IPS-18a (cell line): ENCODE results near the gene B3GNT7.

Experiments
- H3K27ac ChIP-seq: one replicate; pipeline ENCODE4 v1.5.1; 2013; ENCODE audit warnings: low read length
- H3K27me3 ChIP-seq: one replicate; pipeline ENCODE4 v1.6.1; 2013; ENCODE audit warnings: mild to moderate bottlenecking, low read length; ENCODE audit not compliant: control insufficient read depth, insufficient read depth
- H3K36me3 ChIP-seq: one replicate; pipeline ENCODE4 v1.6.1; 2013; ENCODE audit warnings: low read depth, low read length; ENCODE audit not compliant: control insufficient read depth
- H3K4me1 ChIP-seq: one replicate; pipeline ENCODE4 v1.6.1; 2013; ENCODE audit warnings: low read depth, low read length; ENCODE audit not compliant: control insufficient read depth
- H3K4me3 ChIP-seq: one replicate; pipeline ENCODE4 v1.5.1; 2013; ENCODE audit warnings: low read length
- H3K9ac ChIP-seq: one replicate; pipeline ENCODE4 v1.6.1; 2013; ENCODE audit warnings: mild to moderate bottlenecking, low read length, moderate library complexity
- H3K9me3 ChIP-seq: one replicate; pipeline ENCODE4 v1.6.1; 2013; ENCODE audit warnings: low read depth, low read length; ENCODE audit not compliant: control insufficient read depth

B3GNT7 gene

DNA sequence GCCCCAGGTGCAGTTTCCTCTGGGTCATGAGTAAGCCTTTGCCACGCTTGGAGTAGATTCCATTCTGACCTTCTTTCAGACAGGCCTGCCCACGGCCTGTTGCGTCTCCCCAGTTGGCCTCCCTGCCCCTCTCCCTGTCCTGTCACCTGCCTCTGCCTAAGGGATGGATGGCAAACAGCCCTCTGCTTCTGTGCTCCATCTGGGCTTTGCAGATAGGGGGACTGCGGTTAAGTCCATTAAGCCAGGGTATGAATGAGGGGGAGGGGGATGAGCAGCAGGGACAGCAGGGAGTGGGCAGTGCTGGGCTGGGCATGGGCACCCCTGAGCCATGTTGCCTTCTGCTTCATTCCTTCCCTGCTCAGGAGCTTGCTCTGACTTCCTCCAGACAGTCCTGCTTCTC, 37.6 kb upstream of the B3GNT7 start:
- Histone ChIP-seq H3K4me3 (no peak overlapping the region), H3K9me3 (no peaks in the 10 kb centered on the region), H3K4me1 (peaks cover 29% of the 10 kb centered on the region), H3K36me3 (no peaks in the 10 kb centered on the region), H3K27me3 (no peaks in the 10 kb centered on the region), H3K27ac (no peak overlapping the region), H3K9ac (no peak overlapping the region)

DNA sequence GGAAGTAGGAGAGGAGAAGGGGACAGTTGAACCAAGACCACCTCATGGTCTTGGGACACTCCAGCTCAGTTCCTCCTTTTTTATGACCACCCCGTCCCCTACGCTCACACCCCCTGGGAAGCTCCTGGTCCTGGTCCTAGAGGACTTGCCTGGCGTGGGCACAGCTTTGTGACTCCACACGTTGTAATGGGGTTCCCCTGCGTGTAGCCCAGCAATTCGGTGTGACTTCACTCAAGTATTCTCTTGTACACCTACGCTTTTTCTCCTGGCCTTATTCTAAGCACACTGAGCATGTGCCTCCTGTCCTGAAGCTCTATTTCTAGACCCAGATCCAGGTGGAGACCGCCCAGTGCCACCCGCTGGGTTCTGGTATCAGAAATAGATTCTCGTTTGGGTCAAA, 36.1 kb upstream of the B3GNT7 start:
- no peaks in the 10 kb centered on the region for H3K9me3 ChIP-seq
- no peak overlapping the region for H3K4me3 ChIP-seq
- no peak overlapping the region for H3K27ac ChIP-seq
- H3K4me1 ChIP-seq = peaks cover 29% of the 10 kb centered on the region
- no peaks in the 10 kb centered on the region for H3K27me3 ChIP-seq
- H3K36me3 ChIP-seq = no peaks in the 10 kb centered on the region
- no peak overlapping the region for H3K9ac ChIP-seq

DNA sequence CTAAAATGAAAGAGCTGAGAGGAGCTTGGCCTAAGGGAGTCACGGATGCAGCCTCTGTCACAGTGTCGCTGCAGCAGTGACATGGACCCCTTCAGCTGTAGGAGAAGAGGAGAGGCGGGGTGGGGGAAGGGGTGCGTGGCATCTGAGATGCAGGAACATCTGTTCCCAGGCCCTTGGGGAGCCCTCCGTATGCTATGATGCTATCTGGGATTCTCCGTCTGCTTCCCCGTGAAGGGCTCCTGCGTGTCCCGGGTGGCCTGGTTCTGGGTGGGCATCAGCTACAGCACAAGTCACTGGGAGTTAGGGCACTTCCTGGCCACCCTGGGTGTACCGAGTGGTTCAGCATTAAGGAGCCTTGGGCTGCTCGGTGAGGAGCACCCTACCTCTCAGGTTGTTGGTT, 35.6 kb upstream of the B3GNT7 start:
- Histone ChIP-seq H3K4me1 (peaks cover 29% of the 10 kb centered on the region), H3K9ac (no peak overlapping the region), H3K4me3 (no peak overlapping the region), H3K27ac (no peak overlapping the region), H3K27me3 (no peaks in the 10 kb centered on the region), H3K36me3 (no peaks in the 10 kb centered on the region), H3K9me3 (no peaks in the 10 kb centered on the region)

DNA sequence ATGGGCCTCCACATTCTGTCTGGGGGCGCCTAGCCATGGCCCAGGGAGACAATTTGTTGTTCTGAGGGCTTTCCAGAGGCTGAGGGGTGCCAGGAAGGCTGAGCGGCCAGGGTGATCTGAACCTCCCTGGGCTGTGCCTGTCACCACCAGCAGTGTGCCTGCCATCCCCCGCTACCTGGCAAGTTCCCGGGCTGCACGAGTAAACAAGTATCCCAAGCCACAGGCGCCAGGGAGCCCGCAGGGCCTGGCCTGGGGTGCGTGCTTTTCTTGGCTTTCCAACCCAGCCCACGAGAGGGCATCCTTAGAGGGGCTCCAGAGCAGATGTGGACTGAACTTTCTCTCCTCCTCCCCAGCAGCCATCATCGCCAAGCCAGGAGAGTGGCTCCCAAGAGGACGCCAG, 35.1 kb upstream of the B3GNT7 start:
- H3K4me3 ChIP-seq = no peak overlapping the region
- H3K36me3 ChIP-seq = no peaks in the 10 kb centered on the region
- no peak overlapping the region for H3K27ac ChIP-seq
- H3K4me1 ChIP-seq = peaks cover 32% of the 10 kb centered on the region
- no peak overlapping the region for H3K9ac ChIP-seq
- no peaks in the 10 kb centered on the region for H3K9me3 ChIP-seq
- no peaks in the 10 kb centered on the region for H3K27me3 ChIP-seq

DNA sequence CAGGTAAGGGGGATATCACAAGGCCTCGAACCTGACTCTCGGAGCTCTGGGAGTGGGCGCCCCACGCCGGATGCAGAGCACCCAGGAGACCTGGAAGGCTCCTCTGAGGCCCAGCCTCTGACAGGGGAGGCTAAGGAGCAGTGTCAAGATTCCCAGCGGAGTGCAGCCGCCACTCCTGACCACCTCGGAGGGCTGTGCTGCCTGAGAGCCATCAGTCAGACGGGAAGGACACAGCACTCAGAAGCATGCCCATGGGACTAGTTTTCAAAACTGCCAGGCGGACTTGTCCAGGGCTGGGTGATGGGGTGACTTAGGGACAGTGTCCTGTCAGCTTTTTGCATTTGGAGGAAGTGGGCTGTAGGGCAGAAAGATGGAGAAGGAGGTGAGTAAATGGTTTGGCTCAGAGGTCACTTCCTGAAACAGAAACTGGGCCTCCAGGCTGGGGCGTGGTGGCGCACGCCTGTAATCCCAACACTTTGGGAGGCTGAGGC, 34.6 kb upstream of the B3GNT7 start:
- Histone ChIP-seq H3K9ac (no peak overlapping the region), H3K27ac (no peak overlapping the region), H3K27me3 (no peaks in the 10 kb centered on the region), H3K4me1 (peaks cover 28% of the 10 kb centered on the region), H3K36me3 (no peaks in the 10 kb centered on the region), H3K4me3 (no peak overlapping the region), H3K9me3 (no peaks in the 10 kb centered on the region)

DNA sequence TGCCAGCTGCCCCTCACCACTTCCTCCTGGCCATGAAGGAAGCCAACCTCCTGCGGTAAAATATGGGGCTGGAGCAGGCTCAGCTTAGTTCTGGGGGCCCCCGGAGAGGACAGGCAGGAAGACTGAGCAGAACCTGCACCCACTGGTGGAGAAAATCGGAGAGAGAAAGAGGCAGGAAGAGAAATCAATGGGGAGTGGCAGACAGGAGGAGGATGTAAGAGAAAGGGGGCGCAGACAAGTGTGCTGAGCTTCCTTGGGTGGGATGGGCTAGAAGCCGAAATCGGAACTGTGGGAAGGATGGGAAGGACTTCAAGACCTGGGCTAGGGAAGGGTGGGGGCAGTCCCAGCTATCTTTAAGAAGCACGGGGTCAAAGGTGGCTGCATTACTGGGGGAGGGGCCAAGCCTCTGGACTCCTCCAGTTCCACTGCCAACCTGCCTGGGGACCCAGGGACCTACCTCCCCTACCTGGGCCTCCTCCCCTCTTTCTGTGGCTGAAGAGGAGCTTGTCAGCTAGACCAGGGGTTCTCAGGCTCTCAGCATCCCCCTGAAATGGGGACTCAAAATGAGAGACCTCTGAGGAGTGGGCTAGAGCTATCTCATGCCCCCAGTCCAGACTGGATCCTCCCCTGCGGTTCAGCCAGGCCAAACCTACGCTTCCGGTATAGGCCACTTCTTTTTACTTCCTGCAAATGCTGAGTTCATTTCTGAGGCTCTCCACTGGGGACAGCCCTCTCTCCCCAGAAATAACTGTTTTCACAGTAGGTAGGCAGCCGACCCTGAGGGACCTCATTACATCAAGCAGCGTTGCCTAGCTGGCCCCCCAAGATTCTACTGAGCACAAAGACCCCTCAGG, 33.6 kb upstream of the B3GNT7 start:
- H3K9ac ChIP-seq = no peak overlapping the region
- H3K9me3 ChIP-seq = no peaks in the 10 kb centered on the region
- H3K27me3 ChIP-seq = no peaks in the 10 kb centered on the region

DNA sequence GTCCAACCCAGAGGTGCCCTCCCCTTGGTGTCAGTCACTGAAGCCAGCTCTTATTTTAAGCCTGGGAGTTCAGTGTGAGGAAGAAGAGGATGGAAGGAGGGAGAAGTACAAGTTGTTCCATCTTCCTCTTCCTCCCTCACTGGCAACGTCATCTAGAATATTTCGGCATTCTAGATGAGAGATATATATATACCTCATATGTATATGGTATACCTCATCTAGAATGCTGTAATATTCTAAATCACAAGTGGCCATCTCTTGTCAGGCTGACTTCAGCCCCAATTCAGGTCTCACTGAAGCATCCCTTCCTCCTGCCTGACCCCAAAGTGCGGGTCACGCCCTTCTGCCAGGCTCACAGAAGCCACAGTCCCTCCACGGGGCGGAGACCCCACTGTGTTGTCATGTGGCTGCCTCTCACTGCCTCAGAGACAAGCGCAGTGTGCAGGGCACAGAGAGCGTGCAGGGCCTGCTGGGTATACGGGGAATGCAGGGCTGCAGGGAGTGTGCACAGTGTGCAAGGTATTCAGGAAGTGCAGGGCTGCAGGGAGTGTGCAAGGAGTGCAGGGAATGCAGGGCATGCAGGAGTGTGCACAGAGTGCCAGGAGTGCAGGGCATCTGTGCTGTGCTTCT, 32.8 kb upstream of the B3GNT7 start:
- H3K4me3 ChIP-seq = no peak overlapping the region
- H3K4me1 ChIP-seq = peaks cover 21% of the 10 kb centered on the region
- no peak overlapping the region for H3K27ac ChIP-seq
- no peak overlapping the region for H3K9ac ChIP-seq
- H3K27me3 ChIP-seq = no peaks in the 10 kb centered on the region
- no peaks in the 10 kb centered on the region for H3K9me3 ChIP-seq
- H3K36me3 ChIP-seq = no peaks in the 10 kb centered on the region

More for the DNA sequence above, 33.6 kb upstream of the B3GNT7 start:
- H3K4me1 ChIP-seq = peaks cover 21% of the 10 kb centered on the region
- H3K36me3 ChIP-seq = no peaks in the 10 kb centered on the region
- H3K4me3 ChIP-seq = no peak overlapping the region
- no peak overlapping the region for H3K27ac ChIP-seq

DNA sequence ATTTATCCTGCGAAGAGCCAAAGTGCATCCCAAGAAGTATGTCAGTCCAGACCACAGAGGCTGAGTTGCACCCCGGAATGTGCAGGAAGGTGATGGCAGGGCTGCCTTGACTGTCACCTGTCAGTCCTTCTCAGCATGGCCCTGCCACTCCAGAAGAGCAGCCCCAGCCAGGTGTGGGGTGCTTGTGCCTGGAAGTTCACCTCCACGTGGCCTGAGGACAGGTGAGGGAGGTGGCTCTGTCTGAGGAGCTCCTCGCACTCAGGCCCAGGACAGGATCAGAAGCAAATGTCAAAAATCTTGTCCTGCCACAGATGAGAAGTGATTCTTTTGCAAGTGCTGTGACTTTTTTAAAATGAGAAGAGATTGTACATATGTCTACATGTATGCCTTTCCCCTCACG, 31.4 kb upstream of the B3GNT7 start:
- Histone ChIP-seq H3K9ac (no peak overlapping the region), H3K9me3 (no peaks in the 10 kb centered on the region), H3K36me3 (no peaks in the 10 kb centered on the region), H3K4me1 (peaks cover 25% of the 10 kb centered on the region), H3K27ac (no peak overlapping the region), H3K27me3 (no peaks in the 10 kb centered on the region), H3K4me3 (no peak overlapping the region)

DNA sequence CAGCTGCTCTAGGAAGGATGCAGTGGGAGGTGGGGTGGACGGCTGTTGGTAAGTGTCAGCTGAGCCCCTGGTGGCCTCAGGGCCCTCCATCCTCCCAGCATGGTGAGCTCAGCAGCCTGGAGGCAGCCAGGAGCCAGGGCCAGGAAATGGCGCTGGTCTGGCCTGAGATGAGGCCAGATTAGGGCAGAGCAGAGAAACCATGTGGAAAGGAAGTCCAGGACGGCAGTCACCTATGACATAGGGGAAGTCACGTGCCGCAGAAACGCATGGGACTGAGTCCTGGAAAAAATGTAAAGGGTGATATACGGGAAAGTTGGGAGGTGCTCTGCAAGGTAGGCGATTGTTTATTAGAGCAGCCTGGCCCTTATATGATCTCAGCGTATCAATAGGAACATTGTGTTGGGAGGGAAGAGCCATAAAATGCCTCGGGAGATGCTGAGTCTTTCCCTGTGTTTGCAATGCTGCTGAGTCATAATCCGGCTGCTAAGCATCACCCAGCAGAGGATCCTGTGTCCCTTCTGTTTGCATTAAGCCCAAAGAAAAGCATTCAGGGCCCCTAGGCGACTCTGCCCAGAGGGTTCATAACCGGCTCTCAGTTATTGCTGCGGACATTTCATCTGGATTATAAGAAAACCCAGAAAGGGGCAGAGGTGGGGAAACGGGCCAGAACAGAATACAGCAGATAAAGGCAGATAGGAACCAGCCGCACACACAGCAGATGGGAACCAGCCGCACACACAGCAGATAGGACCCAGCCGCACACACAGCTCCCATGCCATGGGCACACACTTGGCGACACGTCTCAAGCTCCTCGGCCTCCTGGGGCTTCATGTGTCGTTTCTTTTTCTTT, 30.3 kb upstream of the B3GNT7 start:
- H3K9ac ChIP-seq = no peak overlapping the region
- H3K27ac ChIP-seq = no peak overlapping the region
- peaks cover 24% of the 10 kb centered on the region for H3K4me1 ChIP-seq

DNA sequence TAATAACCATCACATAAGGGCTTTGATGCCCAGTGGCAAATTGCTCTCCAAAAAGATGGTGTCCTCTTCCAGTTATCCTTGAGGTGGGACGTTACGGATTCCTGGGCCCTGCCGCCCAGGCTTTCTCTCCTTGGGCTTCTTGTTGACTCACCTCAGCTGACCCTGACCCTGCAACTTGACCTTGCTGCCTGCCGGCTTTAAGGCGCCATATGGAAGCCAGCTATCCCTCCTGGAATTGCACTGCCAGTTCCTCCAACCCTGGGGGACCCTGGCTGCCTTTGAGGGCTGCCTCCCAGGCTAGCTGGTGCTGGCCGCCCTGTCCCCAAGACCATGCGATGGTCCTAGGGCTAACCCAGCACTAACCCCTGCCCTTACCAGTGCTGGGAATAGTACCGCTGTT, 28.3 kb upstream of the B3GNT7 start:
- Histone ChIP-seq H3K36me3 (no peaks in the 10 kb centered on the region), H3K9ac (no peak overlapping the region), H3K27ac (no peak overlapping the region), H3K4me1 (peaks cover 30% of the 10 kb centered on the region), H3K9me3 (no peaks in the 10 kb centered on the region), H3K27me3 (no peaks in the 10 kb centered on the region), H3K4me3 (no peak overlapping the region)

More for the DNA sequence above, 30.3 kb upstream of the B3GNT7 start:
- H3K4me3 ChIP-seq = no peak overlapping the region
- no peaks in the 10 kb centered on the region for H3K9me3 ChIP-seq
- no peaks in the 10 kb centered on the region for H3K27me3 ChIP-seq
- H3K36me3 ChIP-seq = no peaks in the 10 kb centered on the region
